HG03575 (cell line): Measurements from ENCODE around the gene BCAR1.
"Not testable (repeated sequence)": the region's sequence is repeated elsewhere in the genome, so short reads cannot be mapped to it uniquely, and the experiment has no call there.

Experiments
- ATAC-seq: cut with Tn5 transposase; IDR thresholded peaks from one replicate; pipeline ENCODE4 v1.9.1; 2021; ENCODE audit not compliant: unreplicated experiment, insufficient number of reproducible peaks, low FRiP score; ENCODE audit errors: extremely low read depth

The BCAR1 gene

DNA sequence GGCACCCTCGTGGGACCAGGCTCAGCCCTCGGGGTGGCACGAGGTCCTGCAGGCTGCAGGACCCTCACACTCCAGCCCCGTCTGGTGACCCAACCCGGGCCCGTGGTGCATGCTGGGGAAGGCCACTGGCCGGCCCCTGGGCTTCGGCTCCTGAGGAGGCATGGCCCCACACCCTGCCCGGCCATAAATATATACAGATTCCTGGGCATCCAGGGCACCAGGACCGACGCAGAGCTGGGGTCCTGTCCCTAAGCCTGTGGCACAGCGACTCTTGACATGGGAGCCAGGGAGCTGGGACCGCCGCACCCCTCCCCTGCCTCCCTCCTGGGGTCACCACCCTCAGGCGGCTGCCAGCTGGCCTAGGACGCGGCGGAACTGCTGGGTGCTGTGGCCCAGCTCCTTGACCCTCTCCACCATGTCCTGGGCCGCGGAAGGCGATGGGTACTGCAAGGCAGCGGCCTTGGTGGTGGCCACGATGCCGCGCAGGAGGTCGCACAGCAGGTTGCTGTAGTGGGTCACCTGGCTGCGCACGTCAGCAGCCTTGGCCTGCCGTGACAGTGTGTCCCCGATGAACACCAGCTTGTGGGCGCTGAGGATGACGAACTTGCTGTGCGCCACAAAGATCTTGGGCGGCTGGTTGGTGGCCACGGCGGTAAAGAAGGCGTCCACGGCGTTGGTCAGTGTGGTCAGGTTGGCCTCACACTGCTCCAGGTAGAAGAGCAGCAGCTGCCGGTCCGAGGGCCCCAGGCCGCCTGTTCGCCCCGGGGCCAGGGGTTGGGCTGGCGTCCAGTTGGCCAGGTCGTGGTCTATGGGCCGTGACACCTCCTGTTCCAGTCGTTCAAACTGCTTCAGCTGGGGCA is 22.0 kb downstream of the BCAR1 start:
- no peak for ATAC-seq

DNA sequence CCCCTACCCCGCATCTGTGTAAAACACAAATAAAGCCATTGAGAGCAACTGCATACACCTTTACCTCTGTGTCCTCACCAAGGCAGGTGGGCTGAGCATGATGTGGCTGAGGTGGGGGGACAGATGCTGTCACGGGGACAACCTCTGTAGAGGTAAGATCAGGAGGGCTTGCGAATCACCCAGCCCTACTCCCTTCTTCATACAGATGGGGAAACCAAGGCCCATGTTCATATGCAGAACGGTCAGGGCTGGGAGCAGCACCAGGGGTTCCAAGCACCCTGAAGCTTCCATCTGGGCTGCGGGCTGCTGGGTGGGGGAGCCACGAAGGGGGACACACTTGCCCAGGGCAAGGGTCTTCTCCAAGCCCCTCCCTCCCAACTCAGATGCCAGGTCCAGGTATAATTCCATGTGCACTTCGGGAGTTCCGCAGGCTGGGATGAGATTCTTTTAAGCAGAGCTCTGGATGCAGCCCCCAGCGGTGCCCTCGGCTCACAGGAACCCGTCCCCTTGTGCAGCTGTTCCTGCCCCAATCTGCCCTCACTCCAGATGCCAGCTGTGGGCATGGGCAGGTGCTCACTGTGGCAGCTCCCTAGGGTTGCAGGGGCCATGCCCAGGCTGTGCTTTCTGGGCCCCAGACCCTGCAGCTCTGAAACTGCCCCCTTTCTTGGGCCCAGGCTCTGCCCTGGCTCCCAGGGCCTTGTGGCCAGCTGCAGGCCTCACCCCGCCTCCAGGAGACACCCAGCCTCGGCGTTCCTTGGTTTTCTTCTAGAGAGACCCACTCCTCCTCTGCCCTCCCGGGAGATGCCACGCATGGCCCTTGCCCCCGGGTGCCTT is 23.1 kb downstream of the BCAR1 start:
- ATAC-seq: no peak

DNA sequence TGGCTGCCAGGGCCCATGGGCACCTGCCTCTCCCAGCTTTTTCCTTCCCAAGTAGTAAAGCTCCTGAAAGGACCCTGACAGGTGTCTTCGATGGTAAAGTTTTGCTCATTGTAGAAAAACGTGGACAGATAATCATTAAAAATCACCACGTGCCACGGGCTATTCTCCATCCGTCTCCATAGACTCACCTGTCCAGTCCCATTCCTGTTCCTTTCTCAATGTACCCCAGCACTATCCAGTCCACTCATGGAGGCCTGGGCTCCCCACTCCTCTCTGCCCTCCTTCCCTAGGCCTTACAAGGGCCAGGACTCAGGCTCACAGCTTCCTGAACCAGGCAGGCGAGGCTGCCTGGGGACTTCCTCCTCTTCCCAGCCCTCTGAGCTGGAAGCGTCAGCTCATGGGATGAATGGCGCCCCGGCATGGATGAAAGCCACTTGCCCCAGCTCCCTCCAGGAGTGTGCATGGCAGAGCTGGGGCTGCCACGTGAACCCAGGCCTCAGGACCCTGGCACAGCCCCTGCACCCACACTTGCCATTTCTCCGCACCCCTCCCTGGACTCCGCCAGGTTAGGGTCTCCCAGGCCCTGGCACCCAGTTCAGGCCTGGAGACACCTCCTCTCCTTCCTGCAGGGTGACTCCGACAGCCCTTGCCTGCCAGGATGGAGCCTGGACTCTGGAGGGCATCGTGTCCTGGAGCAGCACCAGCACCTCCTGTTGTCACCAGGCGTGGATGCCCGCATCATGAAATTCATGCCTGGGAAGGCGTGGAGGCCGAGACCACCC is 23.9 kb downstream of the BCAR1 start:
- ATAC-seq: no peak

DNA sequence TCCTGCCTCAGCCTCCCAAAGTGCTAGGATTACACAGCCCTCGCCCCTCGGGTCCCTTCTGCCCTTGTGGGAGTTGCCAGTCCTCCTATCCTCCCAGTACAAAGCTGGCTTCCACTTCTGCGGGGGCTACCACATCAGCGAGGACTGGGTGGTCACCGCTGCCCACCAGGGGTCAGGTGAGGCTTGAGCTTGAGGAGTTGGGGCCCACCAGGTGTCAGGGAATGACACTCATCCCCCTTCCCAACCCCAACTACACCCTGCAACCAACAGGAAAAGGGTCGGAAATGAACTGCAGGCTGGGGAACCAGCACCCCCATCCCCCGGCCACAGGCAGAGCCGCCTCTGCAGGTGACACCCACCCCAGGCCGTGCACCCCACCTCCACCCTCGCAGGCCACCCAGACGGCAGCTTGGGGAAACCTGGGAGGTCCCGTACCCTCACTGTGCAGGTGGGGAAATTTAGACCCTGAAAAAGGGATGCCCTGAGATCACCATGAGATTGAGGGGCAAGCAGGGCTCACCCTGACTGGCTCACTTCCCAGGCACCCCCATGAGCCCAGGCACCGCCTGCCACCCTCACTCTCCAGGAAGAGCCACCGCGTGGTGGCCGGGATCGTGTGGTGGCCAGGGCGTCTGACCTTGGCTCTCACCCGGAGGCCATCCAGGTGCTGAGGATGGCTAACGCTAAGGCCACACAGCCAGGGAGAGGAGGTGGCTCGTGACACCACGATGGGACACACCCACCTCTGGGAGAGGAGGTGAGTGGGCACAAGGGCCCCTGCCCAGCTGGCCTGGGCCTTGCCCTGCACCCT is 24.7 kb downstream of the BCAR1 start:
- ATAC-seq: no peak

DNA sequence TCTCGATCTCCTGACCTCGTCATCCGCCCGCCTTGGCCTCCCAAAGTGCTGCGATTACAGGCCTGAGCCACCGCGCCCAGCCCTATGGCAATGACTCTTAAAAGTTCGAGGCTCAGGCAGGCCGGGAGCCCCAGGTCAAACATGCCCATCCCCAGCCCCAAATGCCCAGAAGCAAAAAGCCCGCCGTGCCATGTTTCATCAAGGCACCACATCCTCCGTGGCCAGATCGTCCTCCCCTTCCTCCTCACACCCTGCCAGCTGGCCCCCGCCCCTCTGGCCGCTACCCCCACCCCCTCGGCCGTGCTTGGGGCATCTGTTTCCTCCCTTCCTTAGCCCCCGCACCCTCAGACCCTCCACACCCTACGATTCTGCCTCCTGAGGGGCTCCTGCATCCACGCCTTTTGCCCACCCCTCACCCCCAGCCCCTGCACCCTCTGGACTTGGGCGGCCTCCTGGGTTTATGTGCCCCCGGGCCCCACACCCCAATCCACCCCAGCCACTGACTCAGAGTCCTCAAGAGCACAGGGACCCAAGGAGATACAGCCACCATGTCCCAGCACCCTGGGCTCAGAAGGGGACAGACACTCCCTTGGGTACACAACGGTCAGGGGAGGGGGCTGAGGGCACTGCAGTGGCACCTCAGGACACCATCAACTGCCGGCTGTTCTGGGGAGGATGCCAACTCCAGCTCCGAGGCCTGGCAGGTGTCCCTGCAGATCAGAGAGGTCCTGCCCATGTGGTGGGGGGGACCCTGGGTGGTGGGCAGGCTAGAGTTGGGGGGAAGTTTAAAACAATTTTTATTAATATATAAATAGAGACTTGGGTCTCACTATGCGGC is 25.5 kb downstream of the BCAR1 start:
- no peak for ATAC-seq

DNA sequence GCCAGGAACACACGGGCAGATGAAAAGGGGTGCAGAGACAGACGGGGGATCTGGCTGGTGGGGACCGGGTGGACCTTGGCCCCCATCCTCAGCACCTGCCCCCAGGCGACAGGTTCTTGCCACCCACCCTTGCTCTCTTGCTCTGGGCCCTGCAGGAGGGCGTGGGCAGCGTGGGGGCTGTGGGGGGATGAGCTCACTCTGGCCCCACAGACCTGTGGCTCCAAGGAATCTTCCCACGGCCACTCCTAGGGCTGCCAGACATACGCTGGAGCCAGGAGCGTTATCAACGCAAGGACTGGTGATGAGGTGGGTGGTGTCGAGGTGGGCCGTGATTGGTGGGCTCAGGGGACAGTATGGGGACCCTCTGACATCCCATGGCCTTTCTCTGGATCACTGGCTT is 26.3 kb downstream of the BCAR1 start:
- ATAC-seq: no peak

DNA sequence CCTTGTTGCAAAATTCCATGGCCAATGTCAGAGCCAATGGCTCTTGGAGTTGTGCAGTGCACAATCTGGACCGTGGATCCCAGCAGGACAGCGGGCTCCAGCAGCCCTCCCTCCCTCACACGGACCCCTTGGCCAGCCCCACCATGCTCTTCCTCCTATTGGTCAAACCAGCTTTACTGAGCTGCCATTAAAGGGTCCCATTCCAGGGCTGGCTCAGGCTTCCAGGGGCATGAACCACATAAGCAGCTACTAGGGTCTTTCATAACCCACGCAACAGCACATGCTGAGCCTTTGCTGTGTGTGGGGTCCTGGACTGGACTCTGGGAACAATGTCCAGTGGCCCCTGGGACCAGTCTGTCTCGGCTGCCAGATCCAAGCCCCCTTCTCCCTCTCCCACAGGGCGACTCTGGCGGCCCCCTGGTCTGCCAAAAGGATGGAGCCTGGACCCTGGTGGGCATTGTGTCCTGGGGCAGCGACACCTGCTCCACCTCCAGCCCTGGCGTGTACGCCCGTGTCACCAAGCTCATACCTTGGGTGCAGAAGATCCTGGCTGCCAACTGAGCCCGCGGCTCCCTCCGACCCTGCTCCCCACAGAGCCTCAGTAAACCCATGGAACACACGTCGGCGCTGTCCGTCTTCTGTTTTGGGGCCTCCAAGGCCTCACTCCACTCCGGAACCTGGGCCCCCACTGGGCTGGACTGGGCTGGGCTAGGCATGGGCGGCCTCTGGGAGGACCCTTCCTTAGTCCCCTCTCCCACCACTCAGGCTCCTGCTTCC is 26.9 kb downstream of the BCAR1 start:
- ATAC-seq: no peak

DNA sequence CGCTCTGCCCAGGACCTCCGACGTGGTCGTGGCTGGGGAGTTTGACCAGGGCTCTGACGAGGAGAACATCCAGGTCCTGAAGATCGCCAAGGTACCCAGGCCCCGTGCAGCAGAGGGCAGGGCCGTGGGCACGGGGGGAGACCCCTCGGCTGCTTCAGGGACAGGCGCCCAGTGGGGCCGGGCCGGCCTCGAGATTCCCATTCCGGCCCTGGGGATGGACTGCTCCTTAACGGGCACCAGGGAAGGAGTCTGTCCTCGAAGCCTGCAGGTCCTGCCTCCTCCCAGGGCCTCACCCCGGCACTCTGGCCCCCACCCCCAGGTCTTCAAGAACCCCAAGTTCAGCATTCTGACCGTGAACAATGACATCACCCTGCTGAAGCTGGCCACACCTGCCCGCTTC is 28.3 kb downstream of the BCAR1 start:
- ATAC-seq: not testable (repeated sequence)

DNA sequence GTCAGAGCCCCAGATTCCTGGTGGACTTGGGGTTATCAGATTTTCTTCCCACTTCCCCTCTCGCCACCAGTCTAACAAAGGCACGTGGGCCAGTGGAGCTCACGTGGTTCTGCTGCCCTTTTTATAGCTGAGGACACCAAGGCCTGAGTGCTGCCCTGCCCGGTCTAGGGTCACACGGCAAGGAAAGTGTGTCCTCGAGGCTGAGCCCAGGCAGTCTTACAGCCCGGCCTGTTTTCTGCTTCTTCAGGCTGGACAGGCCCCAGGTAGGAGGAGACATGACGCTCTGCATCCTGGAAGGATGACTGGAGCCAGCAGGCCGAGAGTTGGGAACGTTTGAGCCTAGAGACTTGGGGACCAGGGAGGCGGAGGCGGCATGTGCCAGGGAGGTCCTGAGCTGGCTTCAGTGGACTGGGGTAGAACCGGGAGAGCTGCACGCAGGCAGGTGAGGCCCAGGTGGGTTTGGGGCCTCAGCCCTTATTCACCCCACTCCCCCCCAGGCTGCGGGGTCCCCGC is 29.1 kb downstream of the BCAR1 start:
- ATAC-seq: no peak

DNA sequence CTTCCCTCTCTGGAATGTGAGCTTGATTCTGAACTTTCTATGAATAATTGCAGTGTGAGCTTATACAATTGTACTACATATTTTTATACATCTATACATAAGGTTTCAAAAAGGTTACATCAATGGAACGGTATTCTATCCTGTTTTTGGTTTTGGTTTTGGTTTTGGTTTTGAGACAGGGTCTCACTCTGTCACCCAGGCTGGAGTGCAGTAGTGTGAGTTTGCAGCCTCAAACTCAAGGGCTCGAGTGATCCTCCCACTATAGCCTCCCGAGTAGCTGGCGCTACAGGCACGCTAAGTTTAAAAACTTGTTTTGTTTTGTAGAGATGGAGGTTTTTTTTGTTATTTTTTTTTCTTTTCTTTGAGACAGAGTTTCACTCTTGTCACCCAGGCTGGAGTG is 31.6 kb downstream of the BCAR1 start:
- no peak for ATAC-seq

DNA sequence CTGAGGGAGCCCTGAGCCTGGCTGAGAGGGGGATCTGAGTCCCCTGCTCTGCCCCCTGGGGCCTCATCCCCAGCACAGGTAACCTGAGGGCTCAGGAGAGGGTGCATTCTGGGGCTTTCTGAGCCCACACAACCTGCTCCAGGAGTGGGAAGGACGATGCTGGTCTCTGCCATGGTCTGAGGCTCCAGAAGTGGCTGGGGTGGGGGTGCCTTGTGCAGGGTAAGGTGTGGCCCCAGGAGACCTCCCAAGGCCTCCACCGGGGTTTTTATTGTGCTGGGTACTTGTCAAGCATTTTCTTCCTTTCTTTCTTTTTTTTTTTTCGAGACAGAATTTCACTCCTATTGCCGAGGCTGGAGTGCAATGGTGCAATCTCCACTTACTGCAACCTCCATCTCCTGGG is 32.3 kb downstream of the BCAR1 start:
- no peak for ATAC-seq

DNA sequence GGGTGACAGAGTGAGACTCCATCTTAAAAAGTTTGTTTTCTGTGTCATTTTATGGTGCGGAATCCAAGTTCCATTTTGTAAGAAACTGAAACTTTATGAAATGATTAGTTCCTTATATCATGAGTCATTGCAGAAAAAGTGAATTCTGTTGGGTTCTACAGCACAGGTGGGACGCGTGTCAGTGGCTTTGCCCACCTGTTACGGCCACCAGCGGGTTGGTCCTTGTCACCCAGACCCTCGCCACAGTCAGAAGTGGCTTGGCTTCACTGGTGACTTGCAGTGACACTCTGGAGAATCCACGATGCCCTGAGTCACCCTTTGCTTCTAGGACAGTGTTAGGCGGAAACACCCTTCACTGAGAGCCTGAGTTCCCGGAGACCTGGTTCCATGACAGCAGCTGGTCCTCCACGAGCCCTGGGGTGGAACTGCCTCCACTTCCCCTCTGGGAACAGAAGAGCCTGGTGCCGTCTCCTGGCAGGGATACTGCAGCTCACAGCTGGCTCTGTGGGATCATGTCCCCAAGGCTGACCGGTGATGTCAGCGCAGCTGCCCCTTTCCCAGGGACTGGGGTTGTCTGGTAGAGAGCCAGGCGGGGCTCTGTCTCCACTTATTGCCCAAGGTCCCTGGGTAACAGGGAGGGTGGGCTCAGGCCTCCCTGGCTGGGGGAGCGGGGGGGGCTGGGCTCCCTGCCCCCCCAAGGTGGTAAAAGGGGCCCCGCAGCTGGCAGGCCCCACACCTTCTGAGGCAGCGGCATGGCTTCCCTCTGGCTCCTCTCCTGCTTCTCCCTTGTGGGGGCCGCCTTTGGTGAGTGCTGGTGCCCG is 33.0 kb downstream of the BCAR1 start, which contains the start of gene CTRB1:
TSS of gene CTRB1 (plus strand) at position 733 of the 821 bp plus-strand sequence. CDS start at position 753, 20 bp downstream.
- ATAC-seq: no peak

DNA sequence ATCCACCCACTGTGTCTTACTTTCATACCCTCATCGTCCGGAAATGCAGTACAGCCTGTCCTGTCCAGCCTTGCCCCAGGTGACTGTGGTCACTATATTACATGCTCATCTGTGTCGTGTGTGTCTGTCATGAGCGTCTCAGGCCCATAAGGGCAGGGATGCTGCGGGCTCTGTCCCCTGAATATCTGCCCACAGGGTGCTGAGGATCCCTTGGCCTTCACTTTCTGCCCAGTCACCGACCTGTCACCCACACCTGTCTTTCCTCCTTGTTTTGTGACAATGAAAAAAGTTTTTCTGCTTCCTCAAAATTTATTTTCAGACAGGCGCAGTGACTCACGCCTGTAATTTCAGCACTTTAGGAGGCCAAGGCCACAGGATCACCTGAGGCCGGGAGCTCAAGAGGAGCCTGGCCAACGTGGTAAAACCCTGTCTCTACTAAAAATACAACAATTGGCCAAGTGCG is 34.0 kb downstream of the BCAR1 start:
- ATAC-seq: no peak

DNA sequence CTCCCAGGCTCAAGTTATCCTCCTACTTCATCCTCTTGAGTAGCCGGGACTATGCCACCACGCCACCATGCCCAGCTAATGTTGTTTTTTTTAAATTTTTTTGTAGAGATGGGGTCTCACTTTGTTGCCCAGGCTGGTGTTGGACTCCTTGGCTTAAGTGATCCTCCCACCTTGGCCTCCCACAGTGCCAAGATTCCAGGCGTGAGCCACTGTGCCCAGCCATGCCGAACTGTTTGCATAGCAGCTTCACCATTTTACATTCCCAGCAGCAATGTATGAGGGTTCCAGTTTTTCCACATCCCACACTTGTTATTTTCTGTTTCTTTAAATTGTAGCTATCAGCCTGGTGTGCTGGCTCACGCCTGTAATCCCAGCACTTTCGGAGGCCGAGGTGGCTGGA is 34.8 kb downstream of the BCAR1 start:
- no peak for ATAC-seq

DNA sequence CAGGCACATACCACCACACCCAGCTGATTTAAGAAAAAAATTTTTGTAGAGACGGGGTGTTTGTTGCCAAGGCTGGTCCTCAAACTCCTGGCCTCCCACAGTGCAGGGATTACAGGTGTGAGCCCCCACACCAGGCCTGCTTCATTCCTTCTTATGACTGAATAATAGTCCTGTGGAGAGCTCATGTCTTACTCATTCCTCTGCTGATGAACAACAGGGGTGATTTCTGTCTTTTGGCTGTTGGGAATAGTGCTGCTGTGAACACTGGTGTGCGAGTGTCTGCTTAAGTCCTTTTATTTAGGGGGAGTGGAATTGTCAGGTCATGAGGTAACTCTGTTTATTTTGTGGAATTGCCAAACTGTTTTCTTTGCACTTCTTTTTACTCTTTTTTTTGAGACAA is 35.3 kb downstream of the BCAR1 start:
- no peak for ATAC-seq

DNA sequence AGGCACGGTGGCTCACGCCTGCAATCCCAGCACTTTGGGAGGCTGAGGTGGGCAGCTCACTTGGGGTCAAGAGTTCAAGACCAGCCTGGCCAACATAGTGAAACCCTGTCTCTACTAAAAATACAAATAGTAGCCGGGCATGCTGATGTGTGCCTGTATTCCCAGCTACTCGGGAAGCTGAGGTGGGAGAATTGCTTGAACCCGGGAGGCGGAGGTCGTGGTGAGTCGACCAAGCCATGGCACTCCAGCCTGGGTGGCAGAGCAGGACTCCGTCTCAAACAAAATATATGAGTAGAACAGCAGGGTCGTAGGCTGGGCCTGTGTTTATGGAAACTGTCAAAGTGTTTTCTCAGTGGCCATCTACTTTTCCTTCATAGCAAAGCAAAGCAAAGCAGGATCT is 40.1 kb downstream of the BCAR1 start:
- ATAC-seq: not testable (repeated sequence)
